Cardiac fibroblast (primary cell): ENCODE results near the gene AP2A2.

Experiments used
- DNase-seq, 2 donors: peaks; one replicate each; pipeline versions ENCODE4 v3.0.0 to v3.0.0-alpha.2; 2010; ENCODE audit warnings: low read depth in 2 of 2
- H3K4me3 ChIP-seq, 2 donors: replicated peaks in 1 of 2; 1 replicate in 1 of 2; 2 replicates in 1 of 2; pipeline ENCODE4 v1.5.1; 2011; ENCODE audit warnings: low read depth in 2 of 2, low read length in 2 of 2, mild to moderate bottlenecking in 2 of 2, moderate library complexity in 1 of 2
- TF ChIP-seq, protein P1 (sequence below): IDR thresholded peaks from one replicate; pipeline ENCODE4 v1.5.1; 2011; ENCODE audit warnings: low read depth, mild to moderate bottlenecking, low read length, inconsistent platforms

Gene AP2A2

DNA sequence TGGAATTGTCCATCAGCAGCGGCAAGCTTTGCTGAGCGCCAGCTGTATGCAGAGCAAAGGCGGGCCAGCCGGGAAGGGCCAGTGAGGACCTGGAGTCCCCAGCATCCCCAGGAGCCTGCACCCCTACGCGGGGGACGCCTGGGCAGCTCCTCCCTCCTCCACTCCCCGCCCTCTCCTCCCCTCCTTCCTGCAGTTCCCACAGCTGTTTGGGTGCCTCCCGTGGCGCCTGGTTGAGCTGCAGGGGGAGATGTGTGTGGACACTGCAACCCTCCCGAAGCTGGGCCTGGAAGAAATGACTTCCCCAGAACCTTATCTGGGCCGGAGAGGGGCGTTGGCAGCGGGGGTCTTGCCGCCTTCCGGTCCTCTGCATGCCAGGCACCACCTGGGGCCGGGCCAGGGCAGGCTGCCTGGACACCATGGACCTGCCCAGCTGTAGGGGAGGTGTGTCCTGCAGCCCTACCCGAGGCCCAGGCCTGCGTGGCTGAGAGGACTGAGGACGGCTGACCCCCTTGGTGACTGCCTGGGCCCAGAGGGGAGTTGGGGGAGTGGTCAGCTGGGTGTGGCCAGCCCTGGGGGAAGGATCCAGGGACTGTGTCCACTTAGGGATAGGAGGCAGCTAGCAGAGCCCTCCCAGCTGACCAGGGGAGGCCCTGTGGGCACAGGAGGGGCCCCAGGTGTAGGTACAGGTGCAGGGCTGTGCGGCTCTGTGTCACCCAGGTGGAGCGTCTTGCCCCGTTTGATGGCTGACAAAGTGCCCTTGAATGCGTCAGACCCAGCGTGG lies 127.6 kb downstream of the AP2A2 start:
- TF ChIP-seq, protein P1, sequence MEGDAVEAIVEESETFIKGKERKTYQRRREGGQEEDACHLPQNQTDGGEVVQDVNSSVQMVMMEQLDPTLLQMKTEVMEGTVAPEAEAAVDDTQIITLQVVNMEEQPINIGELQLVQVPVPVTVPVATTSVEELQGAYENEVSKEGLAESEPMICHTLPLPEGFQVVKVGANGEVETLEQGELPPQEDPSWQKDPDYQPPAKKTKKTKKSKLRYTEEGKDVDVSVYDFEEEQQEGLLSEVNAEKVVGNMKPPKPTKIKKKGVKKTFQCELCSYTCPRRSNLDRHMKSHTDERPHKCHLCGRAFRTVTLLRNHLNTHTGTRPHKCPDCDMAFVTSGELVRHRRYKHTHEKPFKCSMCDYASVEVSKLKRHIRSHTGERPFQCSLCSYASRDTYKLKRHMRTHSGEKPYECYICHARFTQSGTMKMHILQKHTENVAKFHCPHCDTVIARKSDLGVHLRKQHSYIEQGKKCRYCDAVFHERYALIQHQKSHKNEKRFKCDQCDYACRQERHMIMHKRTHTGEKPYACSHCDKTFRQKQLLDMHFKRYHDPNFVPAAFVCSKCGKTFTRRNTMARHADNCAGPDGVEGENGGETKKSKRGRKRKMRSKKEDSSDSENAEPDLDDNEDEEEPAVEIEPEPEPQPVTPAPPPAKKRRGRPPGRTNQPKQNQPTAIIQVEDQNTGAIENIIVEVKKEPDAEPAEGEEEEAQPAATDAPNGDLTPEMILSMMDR, result no peak
- peak in 1 of 2 donors; percentile 35 for DNase-seq

DNA sequence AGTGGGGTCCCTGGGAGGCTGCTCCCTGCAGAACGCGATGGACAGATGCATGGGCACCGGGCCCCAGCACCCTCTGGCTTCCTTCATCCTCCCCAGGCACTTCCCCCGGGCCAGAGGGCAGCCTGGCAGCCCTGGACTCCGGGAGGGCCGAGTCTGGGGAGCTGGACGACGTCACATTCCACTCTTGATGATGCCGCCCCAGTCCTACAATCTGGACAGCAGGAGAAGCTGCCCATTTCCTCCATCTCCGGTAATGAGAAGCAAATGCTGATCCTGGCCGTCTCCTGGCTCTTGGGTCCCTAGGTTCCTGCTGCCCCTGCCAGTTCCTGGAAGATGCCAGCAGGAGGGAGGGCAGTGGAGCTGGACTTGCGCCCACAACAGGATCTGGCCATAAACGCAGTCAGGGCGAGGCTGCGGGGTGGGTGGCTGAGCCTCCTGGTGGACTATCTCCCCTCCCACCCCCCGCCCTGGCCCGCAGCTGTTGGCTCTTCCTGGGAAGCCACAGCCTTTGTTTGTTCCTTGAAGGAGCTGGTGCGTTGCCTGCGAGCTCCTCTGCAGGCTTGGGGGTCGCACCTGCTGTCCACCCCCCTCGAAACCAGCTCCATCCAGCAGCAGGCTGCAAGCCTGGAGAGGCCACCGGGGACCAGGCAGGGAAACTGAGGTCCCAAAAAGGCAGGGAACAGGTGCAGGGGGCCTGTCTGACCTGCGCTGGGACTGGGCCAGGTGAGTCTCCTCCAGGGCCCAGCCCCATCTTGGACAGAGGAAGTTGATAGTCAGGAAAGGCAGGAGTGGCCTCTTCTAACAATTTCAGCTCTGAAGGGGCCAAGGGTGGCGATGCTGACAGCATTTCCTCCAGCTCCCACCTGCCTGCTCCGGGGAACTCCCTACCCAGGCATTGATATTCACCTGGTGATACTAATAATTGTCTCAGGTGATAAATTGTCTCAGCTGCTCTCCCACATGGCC lies 128.8 kb downstream of the AP2A2 start:
- DNase-seq, result peak in 1 of 2 donors; percentile 40
- TF ChIP-seq, protein P1, result no peak
- H3K4me3 ChIP-seq, result no peak overlapping the region

More for the DNA sequence above, 127.6 kb downstream of the AP2A2 start:
- no peak overlapping the region for H3K4me3 ChIP-seq

DNA sequence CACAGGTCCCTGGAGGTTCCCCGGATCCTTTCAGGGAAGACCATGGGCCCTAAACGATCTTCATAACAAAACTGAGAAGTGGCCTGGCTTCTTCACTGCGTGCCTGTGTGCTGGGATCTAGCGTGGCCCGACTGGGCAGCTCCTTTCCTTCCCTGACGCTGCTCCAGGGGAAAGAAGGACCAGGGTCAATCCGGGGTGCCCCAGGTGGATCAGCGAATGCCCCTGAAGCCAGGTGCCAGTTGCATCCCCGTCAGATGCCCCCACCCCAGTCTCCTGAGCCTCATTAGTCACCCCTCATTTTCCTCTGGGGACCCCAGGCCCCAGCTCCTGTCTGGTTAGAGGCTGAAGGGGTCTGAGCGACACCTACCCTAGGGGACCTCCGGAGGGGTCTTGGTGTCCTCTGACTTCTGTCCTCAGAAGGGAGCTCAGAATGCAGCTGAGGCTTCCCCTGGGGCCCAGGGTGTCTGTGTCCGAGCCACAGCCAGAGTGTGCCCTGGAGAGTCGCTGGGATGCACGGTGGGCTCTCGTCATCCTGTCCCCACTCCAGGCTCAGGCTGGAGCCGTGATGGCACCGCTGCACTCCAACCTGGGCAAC lies 129.5 kb downstream of the AP2A2 start:
- TF ChIP-seq, protein P1, result no peak
- no peak overlapping the region for H3K4me3 ChIP-seq
- no peak for DNase-seq

DNA sequence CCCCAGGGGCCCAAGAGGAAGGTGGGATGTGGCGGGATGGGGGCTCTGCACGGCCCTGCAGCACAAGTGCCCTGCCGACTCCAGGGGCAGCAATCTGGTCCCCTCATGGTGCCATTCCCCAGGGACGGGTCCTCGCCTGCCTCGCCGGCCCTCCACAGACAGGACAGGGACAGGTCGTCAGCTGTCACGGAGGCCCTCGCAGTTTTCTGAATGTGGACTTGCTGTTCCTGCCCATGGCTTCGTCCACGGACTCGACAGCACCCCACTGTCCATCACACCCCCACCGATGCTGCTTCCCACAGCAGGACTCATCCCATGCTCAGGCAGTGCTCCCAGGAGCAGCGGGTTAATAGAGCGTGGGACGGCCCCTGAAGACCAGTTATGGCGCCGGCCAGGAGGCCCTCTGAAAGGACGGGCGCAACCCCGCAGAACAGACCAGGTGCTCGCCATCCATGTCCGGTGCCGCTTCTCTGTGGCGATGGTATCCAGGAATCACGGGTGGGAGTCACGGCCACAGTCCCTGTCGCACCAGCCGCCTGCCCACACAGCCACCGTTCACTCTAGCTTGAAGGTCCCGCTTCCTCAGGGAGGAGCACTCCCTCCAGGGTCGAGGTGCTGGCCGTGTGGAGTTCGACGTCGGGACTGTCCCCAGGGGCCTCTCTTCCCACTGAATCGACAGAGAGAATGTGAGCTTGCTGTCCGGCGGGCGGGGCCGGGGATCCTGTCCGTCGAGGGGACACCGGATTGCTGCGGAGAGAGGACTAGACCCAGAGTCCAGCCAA lies 130.5 kb downstream of the AP2A2 start:
- no peak for DNase-seq

GRCh38 chr11:1057806-1058205 lies 132.1 kb downstream of the AP2A2 start:
- no peak for DNase-seq
- TF ChIP-seq, protein P1, result no peak
- no peak overlapping the region for H3K4me3 ChIP-seq

More for the DNA sequence above, 130.5 kb downstream of the AP2A2 start:
- TF ChIP-seq, protein P1, result no peak
- no peak overlapping the region for H3K4me3 ChIP-seq

- H3K4me3 ChIP-seq, result no peak overlapping the region
- DNase-seq, result no peak
- TF ChIP-seq, protein P1, result no peak
These were observed 134.1 kb downstream of the AP2A2 start for GRCh38 chr11:1059759-1060158.
